Uterus (tissue), 4 donors: ENCODE data around the gene APBA3. TPM values are rescaled to one million over a fixed set of nuclear protein-coding genes. Genes with fewer than 3 reads are reported as not detected.

Experiments
- DNase-seq, 2 donors: peaks; one replicate each; pipeline ENCODE4 v3.0.0-alpha.2; 2019 to 2020
- H3K27ac ChIP-seq, 2 donors: fragments of 200-600 bp; sonication (generic); 1 replicate in 1 of 2; 2 replicates in 1 of 2; pipeline ENCODE4 v1.5.1; 2016 to 2018
- H3K27me3 ChIP-seq, 2 donors: fragments of 200-600 bp; sonication (generic); one replicate each; pipeline ENCODE4 v1.5.1; 2018 to 2019; ENCODE audit warnings: control low read depth in 1 of 2
- H3K36me3 ChIP-seq, 2 donors: fragments of 200-600 bp; sonication (generic); one replicate each; pipeline ENCODE4 v1.5.1; 2019; ENCODE audit warnings: control low read depth in 1 of 2
- H3K4me1 ChIP-seq, 2 donors: fragments of 200-600 bp; sonication (generic); one replicate each; pipeline ENCODE4 v1.5.1; 2018 to 2019; ENCODE audit warnings: control low read depth in 1 of 2
- H3K4me3 ChIP-seq, 2 donors: fragments of 200-600 bp; sonication (generic); 1 replicate in 1 of 2; 2 replicates in 1 of 2; pipeline ENCODE4 v1.5.1; 2018 to 2019; ENCODE audit warnings: mild to moderate bottlenecking in 1 of 2
- H3K9me3 ChIP-seq, 2 donors: fragments of 200-600 bp; sonication (generic); one replicate each; pipeline ENCODE4 v1.5.1; 2019; ENCODE audit warnings: control low read depth in 1 of 2
- CTCF ChIP-seq, 4 experiments: fragments of 200-600 bp in 2 of 4; fragments of 450-650 bp in 2 of 4; sonication (generic) in 2 of 4; IDR thresholded peaks; one replicate each; pipeline ENCODE4 v1.5.1; 2016 to 2019; ENCODE audit warnings: antibody characterized with exemption in 4 of 4, mild to moderate bottlenecking in 2 of 4, moderate library complexity in 1 of 4
- POLR2A ChIP-seq, 2 donors: fragments of 450-650 bp; IDR thresholded peaks; one replicate each; pipeline ENCODE4 v1.6.1; 2016; ENCODE audit warnings: antibody characterized with exemption in 2 of 2, mild to moderate bottlenecking in 1 of 2, moderate library complexity in 1 of 2
- intact Hi-C: fragments of 100-400 bp; cut with DNase I; formaldehyde crosslinking; loops from one replicate; pipeline ENCODE4 v1.15.1; 2023; ENCODE audit warnings: low total_unique reads
- total RNA-seq, 4 donors: library from RNA; depleted of rRNA in 3 of 4; stranded (reverse); fragments of >200 nt in 3 of 4; gene quantifications; one replicate each; pipeline versions ENCODE4 v1.1.0 to v1.2.4, GENCODE V29; 2014 to 2023
- donor health status: DM: yes; HTN: yes; CAD: no.

Gene APBA3
- total RNA-seq, 4 donors from 2014 or later = 14.1 to 52.6 (median 27.4) TPM

- H3K4me3 ChIP-seq = no peak overlapping the region
- no peaks in the 10 kb centered on the region for H3K9me3 ChIP-seq
- no peaks in the 10 kb centered on the region for H3K36me3 ChIP-seq
- peaks cover 17 to 24% of the 10 kb centered on the region in 2 donors for H3K27me3 ChIP-seq
- no peak overlapping the region for H3K27ac ChIP-seq
- no peak for DNase-seq
- intact Hi-C loops = no loop called here
- H3K4me1 ChIP-seq = peaks cover 0 to 12% of the 10 kb centered on the region in 2 donors
- TF ChIP-seq CTCF (IDR thresholded peaks at IDR 0.05) = no peak
- TF ChIP-seq POLR2A (IDR thresholded peaks at IDR 0.05) = no peak
Measured at GRCh38 chr19:3722443-3723109, 38.9 kb downstream of the APBA3 start.

- H3K9me3 ChIP-seq = no peaks in the 10 kb centered on the region
- no peak overlapping the region for H3K27ac ChIP-seq
- peaks cover 17 to 24% of the 10 kb centered on the region in 2 donors for H3K27me3 ChIP-seq
- no peak for TF ChIP-seq POLR2A (IDR thresholded peaks at IDR 0.05)
- no peak for TF ChIP-seq CTCF (IDR thresholded peaks at IDR 0.05)
- no peaks in the 10 kb centered on the region for H3K36me3 ChIP-seq
- no peak for DNase-seq
- intact Hi-C loops = no loop called here
- no peak overlapping the region for H3K4me3 ChIP-seq
- peaks cover 0 to 12% of the 10 kb centered on the region in 2 donors for H3K4me1 ChIP-seq
Measured at GRCh38 chr19:3721887-3722442, 39.5 kb downstream of the APBA3 start.

- H3K9me3 ChIP-seq = no peaks in the 10 kb centered on the region
- no peak overlapping the region for H3K4me3 ChIP-seq
- no peak overlapping the region for H3K27ac ChIP-seq
- no peaks in the 10 kb centered on the region for H3K36me3 ChIP-seq
- peaks cover 17 to 24% of the 10 kb centered on the region in 2 donors for H3K27me3 ChIP-seq
- H3K4me1 ChIP-seq = peaks cover 0 to 12% of the 10 kb centered on the region in 2 donors
- peak; percentile 56 to 74 for DNase-seq
- peak in 2 of 4 experiments; percentile 34 to 46 for TF ChIP-seq CTCF (IDR thresholded peaks at IDR 0.05)
- TF ChIP-seq POLR2A (IDR thresholded peaks at IDR 0.05) = peak in 1 of 2 donors; percentile 67
- intact Hi-C loops = no loop called here
Measured at GRCh38 chr19:3721131-3721886, 40.2 kb downstream of the APBA3 start.

- H3K27me3 ChIP-seq = peaks cover 17 to 24% of the 10 kb centered on the region in 2 donors
- TF ChIP-seq CTCF (IDR thresholded peaks at IDR 0.05) (no peak), POLR2A (IDR thresholded peaks at IDR 0.05) (no peak)
- H3K9me3 ChIP-seq = no peaks in the 10 kb centered on the region
Measured at GRCh38 chr19:3720349-3720917, 41.1 kb downstream of the APBA3 start.

More at GRCh38 chr19:3720349-3720917, 41.1 kb downstream of the APBA3 start:
- Histone ChIP-seq H3K27ac (no peak overlapping the region), H3K4me3 (no peak overlapping the region), H3K36me3 (no peaks in the 10 kb centered on the region), H3K4me1 (peaks cover 0 to 12% of the 10 kb centered on the region in 2 donors)
- DNase-seq = no peak
- intact Hi-C loops = no loop called here
